Osteoblast (primary cell): ENCODE results near the gene IRX5. TPM values are rescaled to one million over a fixed set of nuclear protein-coding genes. Genes with fewer than 3 reads are reported as not detected.

Source experiments
- DNase-seq: peaks from one replicate; pipeline ENCODE4 v3.0.0; 2011; ENCODE audit warnings: low spot score, mixed read lengths; ENCODE audit not compliant: insufficient read length; ENCODE audit errors: missing footprints
- H2AFZ ChIP-seq: 2 replicates; pipeline ENCODE4 v1.6.0; 2011; ENCODE audit warnings: mild to moderate bottlenecking, low read length
- H3K27ac ChIP-seq: 2 replicates; pipeline ENCODE4 v1.5.1; 2011; ENCODE audit warnings: mild to moderate bottlenecking, low read depth, low read length, moderate library complexity
- H3K27me3 ChIP-seq: 2 replicates; pipeline ENCODE4 v1.6.0; 2012; ENCODE audit warnings: mild to moderate bottlenecking, control low read depth, inconsistent platforms, low read length, moderate library complexity; ENCODE audit not compliant: insufficient read depth
- H3K36me3 ChIP-seq: 2 replicates; pipeline ENCODE4 v1.5.1; 2011; ENCODE audit warnings: mild to moderate bottlenecking, low read length, control low read depth, moderate library complexity; ENCODE audit not compliant: insufficient read depth
- H3K4me1 ChIP-seq: 2 replicates; pipeline ENCODE4 v1.5.1; 2011; ENCODE audit warnings: mild to moderate bottlenecking, low read length, control low read depth, moderate library complexity; ENCODE audit not compliant: insufficient read depth
- H3K4me2 ChIP-seq: 2 replicates; pipeline ENCODE4 v1.6.0; 2011; ENCODE audit warnings: mild to moderate bottlenecking, low read length; ENCODE audit not compliant: insufficient read depth
- H3K4me3 ChIP-seq: fragments of 200-600 bp; sonication (generic); 3 replicates; pipeline ENCODE4 v1.5.1; 2012; ENCODE audit warnings: mild to moderate bottlenecking, low read length, inconsistent platforms; ENCODE audit not compliant: insufficient read depth
- H3K79me2 ChIP-seq: 2 replicates; pipeline ENCODE4 v1.6.0; 2012; ENCODE audit warnings: mild to moderate bottlenecking, low read length, control low read depth, inconsistent platforms; ENCODE audit not compliant: insufficient read depth
- H3K9me3 ChIP-seq: 2 replicates; pipeline ENCODE4 v1.5.1; 2011; ENCODE audit warnings: low read depth, low read length, control low read depth
- H4K20me1 ChIP-seq: 2 replicates; pipeline ENCODE4 v1.6.0; 2012; ENCODE audit warnings: mild to moderate bottlenecking, low read length, control low read depth; ENCODE audit not compliant: insufficient read depth
- total RNA-seq: library from RNA; depleted of rRNA; stranded (reverse); fragments of >200 nt; gene quantifications from 2 replicates; pipeline ENCODE4 v1.2.3, GENCODE V29; 2012
- TF ChIP-seq, protein P1 (sequence below): IDR thresholded peaks from 2 replicates; pipeline ENCODE4 v1.5.1; 2011; ENCODE audit warnings: mild to moderate bottlenecking, low read depth, low read length, moderate library complexity; ENCODE audit errors: extremely low read depth

Gene IRX5
- total RNA-seq, 1 donor = 19.5 TPM

- H2AFZ ChIP-seq = peak overlapping the region; percentile 22
- H3K27me3 ChIP-seq = no peaks in the 10 kb centered on the region
- TF ChIP-seq, protein P1, sequence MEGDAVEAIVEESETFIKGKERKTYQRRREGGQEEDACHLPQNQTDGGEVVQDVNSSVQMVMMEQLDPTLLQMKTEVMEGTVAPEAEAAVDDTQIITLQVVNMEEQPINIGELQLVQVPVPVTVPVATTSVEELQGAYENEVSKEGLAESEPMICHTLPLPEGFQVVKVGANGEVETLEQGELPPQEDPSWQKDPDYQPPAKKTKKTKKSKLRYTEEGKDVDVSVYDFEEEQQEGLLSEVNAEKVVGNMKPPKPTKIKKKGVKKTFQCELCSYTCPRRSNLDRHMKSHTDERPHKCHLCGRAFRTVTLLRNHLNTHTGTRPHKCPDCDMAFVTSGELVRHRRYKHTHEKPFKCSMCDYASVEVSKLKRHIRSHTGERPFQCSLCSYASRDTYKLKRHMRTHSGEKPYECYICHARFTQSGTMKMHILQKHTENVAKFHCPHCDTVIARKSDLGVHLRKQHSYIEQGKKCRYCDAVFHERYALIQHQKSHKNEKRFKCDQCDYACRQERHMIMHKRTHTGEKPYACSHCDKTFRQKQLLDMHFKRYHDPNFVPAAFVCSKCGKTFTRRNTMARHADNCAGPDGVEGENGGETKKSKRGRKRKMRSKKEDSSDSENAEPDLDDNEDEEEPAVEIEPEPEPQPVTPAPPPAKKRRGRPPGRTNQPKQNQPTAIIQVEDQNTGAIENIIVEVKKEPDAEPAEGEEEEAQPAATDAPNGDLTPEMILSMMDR = no peak
- H3K4me3 ChIP-seq = peak overlapping the region; percentile 93
- H4K20me1 ChIP-seq = peaks cover 31% of the 10 kb centered on the region
- DNase-seq = peak; percentile 95
- peaks cover 19% of the 10 kb centered on the region for H3K36me3 ChIP-seq
- no peaks in the 10 kb centered on the region for H3K9me3 ChIP-seq
- H3K27ac ChIP-seq = peak overlapping the region; percentile 77
- peaks cover 17% of the 10 kb centered on the region for H3K4me1 ChIP-seq
- H3K79me2 ChIP-seq = peaks cover 82% of the 10 kb centered on the region
- peak overlapping the region; percentile 85 for H3K4me2 ChIP-seq
Measured at GRCh38 chr16:54932021-54932660, 1.5 kb downstream of the IRX5 start.

DNA sequence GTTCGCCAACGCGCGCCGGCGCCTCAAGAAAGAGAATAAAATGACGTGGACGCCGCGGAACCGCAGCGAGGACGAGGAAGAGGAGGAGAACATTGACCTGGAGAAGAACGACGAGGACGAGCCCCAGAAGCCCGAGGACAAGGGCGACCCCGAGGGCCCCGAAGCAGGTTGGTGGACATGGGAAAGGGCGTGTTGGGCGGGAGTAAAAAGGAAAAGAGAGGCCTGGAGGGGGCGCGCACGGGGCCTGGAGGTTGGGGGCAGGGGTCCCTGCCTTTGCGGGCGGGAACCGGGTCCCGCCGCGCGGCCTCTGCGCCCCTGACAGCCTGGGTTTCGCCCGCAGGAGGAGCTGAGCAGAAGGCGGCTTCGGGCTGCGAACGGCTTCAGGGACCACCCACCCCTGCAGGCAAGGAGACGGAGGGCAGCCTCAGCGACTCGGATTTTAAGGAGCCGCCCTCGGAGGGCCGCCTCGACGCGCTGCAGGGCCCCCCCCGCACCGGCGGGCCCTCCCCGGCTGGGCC is 2.1 kb downstream of the IRX5 start:
- Histone ChIP-seq H3K4me1 (peaks cover 11% of the 10 kb centered on the region), H2AFZ (no peak overlapping the region), H3K27me3 (no peaks in the 10 kb centered on the region), H3K4me3 (peak overlapping the region; percentile 93), H3K79me2 (peaks cover 82% of the 10 kb centered on the region), H3K27ac (peak overlapping the region; percentile 77), H3K4me2 (peak overlapping the region; percentile 85), H3K36me3 (peaks cover 19% of the 10 kb centered on the region), H4K20me1 (peaks cover 31% of the 10 kb centered on the region), H3K9me3 (no peaks in the 10 kb centered on the region)
- DNase-seq = peak; percentile 93
- TF ChIP-seq, protein P1 = no peak

GRCh38 chr16:54933281-54934011 is 2.8 kb downstream of the IRX5 start:
- peaks cover 37% of the 10 kb centered on the region for H4K20me1 ChIP-seq
- peak overlapping the region; percentile 84 for H3K4me2 ChIP-seq
- peak overlapping the region; percentile 93 for H3K4me3 ChIP-seq
- H3K27ac ChIP-seq = no peak overlapping the region
- peaks cover 19% of the 10 kb centered on the region for H3K36me3 ChIP-seq
- DNase-seq = peak; percentile 72
- H2AFZ ChIP-seq = no peak overlapping the region
- TF ChIP-seq, protein P1 = no peak
- no peaks in the 10 kb centered on the region for H3K27me3 ChIP-seq
- H3K9me3 ChIP-seq = no peaks in the 10 kb centered on the region
- peaks cover 10% of the 10 kb centered on the region for H3K4me1 ChIP-seq
- H3K79me2 ChIP-seq = peaks cover 84% of the 10 kb centered on the region
